Raji (cell line): Measurements from ENCODE around the gene TMEM200A.

ENCODE experiments used
- POLR2A ChIP-seq: IDR thresholded peaks from 2 replicates; pipeline ENCODE4 v1.6.1; 2011; ENCODE audit warnings: low read depth, low read length, control low read depth; ENCODE audit not compliant: insufficient read depth

Gene TMEM200A

GRCh38 chr6:130371921-130372420, 6.2 kb downstream of the TMEM200A start:
- TF ChIP-seq POLR2A, result no peak

DNA sequence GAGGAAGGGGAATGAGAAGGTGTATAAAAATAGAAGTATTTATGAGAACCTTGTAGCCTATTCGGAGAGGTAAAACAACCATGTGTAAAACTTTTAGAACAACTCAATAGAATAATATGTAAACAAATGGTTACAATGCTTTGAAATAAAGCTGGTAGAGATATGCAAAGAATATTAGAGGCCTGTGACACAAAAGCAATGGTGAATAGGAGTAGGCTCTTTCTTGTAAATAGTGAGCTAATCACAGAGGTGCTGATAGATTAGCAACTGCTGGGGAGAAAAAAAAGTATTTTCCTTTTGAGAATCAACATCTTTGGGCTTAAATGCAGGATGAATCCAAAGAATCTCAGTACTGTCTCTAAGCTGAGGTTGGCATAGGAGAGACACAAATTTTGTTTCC, 7.0 kb downstream of the TMEM200A start:
- no peak for TF ChIP-seq POLR2A

- TF ChIP-seq POLR2A, result no peak
Observed at GRCh38 chr6:130373992-130374391, 8.2 kb downstream of the TMEM200A start.

DNA sequence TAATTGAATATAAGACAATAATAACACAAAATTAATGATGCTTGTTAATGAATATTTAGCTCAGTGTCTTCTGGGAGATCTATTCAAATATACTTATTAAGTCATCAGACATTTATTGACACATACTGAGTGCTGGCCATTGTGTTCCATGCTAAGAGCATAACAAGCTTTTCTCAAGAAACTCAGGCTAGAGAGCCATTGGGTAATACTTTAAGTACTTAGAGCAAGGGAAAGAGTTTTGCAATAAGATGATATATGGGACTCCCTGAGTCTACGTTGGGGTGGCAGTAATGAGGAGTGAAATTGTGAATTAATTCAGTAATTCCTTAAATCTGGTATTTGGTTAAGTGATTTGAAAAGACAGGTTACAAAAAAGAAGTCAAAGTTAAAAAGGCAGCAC, 11.1 kb downstream of the TMEM200A start:
- no peak for TF ChIP-seq POLR2A

DNA sequence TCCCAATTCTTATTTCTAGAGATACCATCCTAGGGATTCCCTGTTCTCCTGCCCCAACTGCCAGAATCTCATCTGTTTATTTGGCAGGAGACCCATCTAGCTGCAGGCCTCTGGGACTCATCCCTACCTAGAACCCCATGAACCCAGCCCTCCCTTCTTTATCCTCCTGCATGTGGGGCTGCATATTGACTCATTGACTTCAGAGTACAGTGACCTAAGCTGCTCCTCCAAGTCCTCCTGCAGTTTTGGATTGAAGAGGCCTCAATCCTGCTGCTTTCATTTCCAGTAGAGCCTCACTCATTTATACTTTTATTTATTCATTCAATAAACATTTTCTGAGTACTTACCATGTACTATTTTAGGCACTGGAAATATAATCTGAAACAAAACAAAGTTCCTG, 11.6 kb downstream of the TMEM200A start:
- TF ChIP-seq POLR2A, result no peak

DNA sequence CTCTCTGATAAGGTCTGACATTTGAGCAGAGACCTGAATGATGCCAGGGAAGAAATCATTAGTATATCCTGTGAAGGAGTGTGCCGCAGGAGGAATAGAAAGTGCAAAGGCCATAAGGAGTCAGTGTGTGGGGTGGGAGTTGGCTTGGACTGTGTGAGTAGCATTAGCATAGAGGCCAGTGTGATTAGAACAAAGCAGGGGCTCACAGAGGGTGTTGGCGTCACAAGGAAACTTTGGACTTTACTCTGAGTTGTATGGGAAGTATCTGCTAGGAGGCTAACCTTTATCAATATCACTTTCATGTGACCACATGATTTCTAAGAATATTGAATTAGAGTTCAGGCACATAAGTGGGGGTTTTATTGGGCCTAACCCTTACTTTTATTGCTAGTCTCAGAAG, 12.1 kb downstream of the TMEM200A start:
- TF ChIP-seq POLR2A, result no peak

DNA sequence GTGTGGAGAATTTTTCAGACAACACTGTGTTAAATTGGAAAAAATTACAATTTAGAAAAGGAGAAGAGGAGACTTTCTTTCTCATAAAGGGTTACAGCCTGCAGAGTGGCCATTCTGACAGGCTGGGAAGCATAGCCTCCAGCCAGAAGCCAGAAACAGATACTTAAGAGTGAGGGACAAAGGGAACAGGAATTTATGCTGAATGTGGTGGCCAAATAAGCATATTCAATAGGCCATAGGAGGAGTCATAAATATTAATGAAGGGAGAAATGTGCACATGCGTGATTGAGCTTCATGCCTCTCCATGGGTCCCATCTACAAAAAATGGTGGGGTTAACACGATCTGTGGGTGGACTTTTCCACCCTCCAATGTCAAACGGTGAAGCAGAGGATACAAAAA, 13.4 kb downstream of the TMEM200A start:
- no peak for TF ChIP-seq POLR2A

GRCh38 chr6:130381012-130381411, 15.2 kb downstream of the TMEM200A start:
- no peak for TF ChIP-seq POLR2A

DNA sequence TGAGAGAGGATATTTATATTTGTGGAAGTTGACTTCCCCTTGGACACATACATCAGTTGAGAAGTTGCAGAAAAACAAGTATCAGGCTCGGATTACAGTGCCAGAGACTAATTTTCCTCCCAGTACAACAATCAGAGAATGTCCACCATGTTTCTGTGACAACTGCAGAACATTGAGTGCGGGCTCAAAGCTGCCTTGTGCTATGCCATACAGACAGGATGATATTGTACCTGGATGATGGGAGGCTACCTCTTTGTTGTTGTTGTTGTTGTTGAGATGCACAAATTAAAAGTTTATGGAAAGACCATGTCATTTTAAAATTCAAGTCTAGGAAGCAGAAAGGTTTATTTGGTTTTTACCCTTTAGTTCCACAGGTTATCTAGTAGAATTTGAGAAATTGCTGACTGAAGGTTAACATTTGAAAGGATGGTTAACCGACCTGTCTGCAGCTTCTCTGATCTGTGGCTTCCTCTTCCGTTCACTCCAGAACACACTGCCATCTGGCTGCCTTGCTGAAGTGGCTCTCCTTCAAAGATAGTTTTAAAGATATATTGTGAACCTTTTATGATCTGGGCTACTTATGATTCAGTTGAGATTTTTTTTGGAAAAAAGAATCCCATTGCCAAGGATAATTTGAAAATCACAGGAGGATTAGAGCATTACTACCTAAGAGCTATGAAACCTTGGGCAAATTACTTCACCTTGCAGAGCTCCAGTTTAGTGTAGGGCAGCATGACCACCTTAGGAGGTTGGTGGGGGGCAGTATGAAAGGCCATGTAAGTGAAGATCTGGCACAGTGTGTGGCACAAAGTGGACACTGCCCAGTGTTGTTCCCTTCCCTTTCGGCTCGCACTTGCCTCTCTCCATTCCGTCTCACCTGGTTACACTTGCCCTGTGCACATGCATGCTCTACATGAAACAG, 15.9 kb downstream of the TMEM200A start:
- TF ChIP-seq POLR2A, result no peak

GRCh38 chr6:130382872-130383490, 17.2 kb downstream of the TMEM200A start:
- TF ChIP-seq POLR2A, result no peak

DNA sequence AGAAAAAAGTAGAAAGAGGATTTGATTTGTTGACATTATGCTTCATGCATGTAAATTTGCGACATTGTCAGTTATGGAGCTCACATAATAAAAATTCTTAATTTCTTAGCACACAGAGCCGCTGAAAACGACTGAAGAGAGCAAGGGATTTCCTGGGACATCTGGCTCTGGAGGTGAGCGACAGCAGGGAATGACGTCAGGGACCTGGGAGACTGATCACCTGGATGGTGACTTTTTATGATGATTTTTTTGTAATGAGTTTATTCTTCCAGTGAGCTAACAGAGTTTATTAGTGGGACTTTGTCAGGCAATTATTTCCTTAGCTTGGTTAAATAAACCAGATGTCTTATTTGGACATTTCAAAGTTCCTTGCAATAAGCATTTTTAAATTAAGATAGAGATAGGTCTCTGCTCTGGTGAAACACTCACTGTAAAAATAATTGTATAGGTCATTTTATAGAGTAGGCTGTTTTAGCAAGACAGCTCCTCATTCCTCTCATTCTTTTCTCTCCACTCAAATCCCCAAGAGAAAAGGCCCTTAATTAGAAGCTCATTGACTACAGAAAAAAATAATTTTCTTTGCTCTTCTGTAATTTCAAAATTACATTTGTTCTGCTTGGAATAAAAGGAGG, 19.4 kb downstream of the TMEM200A start:
- no peak for TF ChIP-seq POLR2A

DNA sequence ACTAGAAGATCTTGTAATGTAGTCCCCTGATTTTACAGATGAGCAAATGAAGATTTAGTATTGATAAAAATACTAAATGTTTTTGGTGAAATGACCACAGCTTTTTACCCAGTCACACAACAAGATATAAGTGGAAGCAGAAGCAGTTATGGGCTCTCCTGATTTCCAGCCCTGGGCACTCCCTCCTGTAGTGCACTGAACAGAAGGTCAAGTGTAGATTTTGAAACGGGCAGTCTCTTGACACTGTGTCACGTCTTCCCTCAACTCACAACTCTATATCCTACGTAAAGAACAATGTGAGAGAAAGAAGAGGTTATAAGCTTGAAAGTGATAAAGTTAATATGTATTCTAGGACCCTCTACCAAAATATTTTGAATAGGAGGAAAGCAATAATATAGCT, 23.3 kb downstream of the TMEM200A start:
- TF ChIP-seq POLR2A, result no peak

- TF ChIP-seq POLR2A, result no peak
Observed at GRCh38 chr6:130390890-130391289, 25.1 kb downstream of the TMEM200A start.

GRCh38 chr6:130393306-130393705, 27.5 kb downstream of the TMEM200A start:
- TF ChIP-seq POLR2A, result no peak

DNA sequence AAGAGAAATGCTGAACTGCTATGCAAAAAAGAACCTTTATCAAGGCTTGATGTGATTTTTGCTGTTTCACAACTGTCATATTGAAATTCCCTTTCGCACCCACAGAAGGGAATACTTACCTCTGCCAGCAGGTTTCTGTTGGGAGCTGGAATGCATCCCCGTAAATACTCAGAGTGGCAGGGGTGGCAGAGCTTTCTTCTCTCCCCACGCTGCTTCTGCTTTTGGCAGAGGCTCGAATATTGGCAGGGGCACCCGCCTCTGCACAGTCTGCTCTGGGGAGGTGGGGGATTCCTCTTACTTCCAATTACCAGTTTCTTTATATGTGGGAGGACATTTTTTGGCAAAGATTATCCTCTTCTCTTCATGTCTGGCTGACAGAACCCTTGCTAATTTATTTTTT, 28.4 kb downstream of the TMEM200A start:
- no peak for TF ChIP-seq POLR2A

GRCh38 chr6:130395164-130395563, 29.3 kb downstream of the TMEM200A start:
- no peak for TF ChIP-seq POLR2A
